Gastrocnemius medialis (tissue), 4 donors: Measurements from ENCODE around the gene SPARC.
"Not testable (repeated sequence)": the region's sequence is repeated elsewhere in the genome, so short reads cannot be mapped to it uniquely, and the experiment has no call there.

Source experiments
- POLR2A ChIP-seq, 2 donors: fragments of 450-650 bp; IDR thresholded peaks; one replicate each; pipeline ENCODE4 v1.6.1; 2017; ENCODE audit warnings: antibody characterized with exemption in 2 of 2, mild to moderate bottlenecking in 2 of 2, moderate library complexity in 2 of 2
- TF ChIP-seq, protein P1 (sequence below), 5 experiments: fragments of 450-650 bp in 3 of 5; fragments of 200-600 bp in 2 of 5; sonication (generic) in 2 of 5; IDR thresholded peaks in 4 of 5; conservative IDR thresholded peaks in 1 of 5; 1 replicate in 4 of 5; 2 replicates in 1 of 5; pipeline ENCODE4 v1.5.1; 2016 to 2019; ENCODE audit warnings: antibody characterized with exemption in 5 of 5, mild to moderate bottlenecking in 3 of 5, moderate library complexity in 3 of 5

DNA sequence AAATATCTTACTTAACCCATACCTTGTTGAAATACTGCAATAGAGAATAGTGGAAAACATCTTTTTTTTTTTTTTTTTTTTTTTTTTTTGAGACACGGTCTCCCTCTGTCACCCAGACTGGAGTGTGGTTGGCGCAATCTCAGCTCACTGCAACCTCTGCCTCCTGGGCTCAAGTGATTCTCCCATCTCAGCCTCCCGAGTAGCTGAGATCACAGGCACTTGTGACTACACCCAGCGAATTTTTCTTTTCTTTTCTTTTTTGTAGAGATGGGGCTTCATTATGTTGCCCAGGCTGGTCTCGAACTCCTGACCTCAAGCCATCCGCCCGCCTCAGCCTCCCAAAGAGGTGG lies 6.6 kb downstream of the SPARC start:
- TF ChIP-seq, protein P1, sequence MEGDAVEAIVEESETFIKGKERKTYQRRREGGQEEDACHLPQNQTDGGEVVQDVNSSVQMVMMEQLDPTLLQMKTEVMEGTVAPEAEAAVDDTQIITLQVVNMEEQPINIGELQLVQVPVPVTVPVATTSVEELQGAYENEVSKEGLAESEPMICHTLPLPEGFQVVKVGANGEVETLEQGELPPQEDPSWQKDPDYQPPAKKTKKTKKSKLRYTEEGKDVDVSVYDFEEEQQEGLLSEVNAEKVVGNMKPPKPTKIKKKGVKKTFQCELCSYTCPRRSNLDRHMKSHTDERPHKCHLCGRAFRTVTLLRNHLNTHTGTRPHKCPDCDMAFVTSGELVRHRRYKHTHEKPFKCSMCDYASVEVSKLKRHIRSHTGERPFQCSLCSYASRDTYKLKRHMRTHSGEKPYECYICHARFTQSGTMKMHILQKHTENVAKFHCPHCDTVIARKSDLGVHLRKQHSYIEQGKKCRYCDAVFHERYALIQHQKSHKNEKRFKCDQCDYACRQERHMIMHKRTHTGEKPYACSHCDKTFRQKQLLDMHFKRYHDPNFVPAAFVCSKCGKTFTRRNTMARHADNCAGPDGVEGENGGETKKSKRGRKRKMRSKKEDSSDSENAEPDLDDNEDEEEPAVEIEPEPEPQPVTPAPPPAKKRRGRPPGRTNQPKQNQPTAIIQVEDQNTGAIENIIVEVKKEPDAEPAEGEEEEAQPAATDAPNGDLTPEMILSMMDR (IDR thresholded peaks at IDR 0.05 in 4 of 5, conservative IDR thresholded peaks at IDR 0.05 in 1 of 5), result not testable (repeated sequence)
- not testable (repeated sequence) for TF ChIP-seq POLR2A (IDR thresholded peaks at IDR 0.05)
